ENCODE measurements around the gene KCNJ11. TPM values are rescaled to one million over a fixed set of nuclear protein-coding genes. Genes with fewer than 3 reads are reported as not detected.

Gene KCNJ11
- 0.13 and 0.91 TPM in 2 replicates for total RNA-seq (2013; cell fraction: nucleolus; rRNA removed)
- 0.28 and 0.33 TPM in 2 replicates for total RNA-seq (2014; rRNA removed)
- 0.09 TPM in 1 of 2 replicates, not detected in the other for total RNA-seq (2014; rRNA removed; fragmentation: Illumina TruSeq; extraction: Trizol)
- total RNA-seq (2021): 0.11 and 0.56 TPM in 2 replicates
- 0.22 TPM for polyA plus RNA-seq (2011; ENCODE audit: low read depth)
- not detected in 2 replicates for polyA plus RNA-seq (2011; rRNA removed)
- 0.04 and 0.13 TPM in 2 replicates for polyA plus RNA-seq (2011; cell fraction: cytosol; rRNA removed)
- polyA plus RNA-seq (2011; cell fraction: nucleus; rRNA removed): 0.13 and 0.38 TPM in 2 replicates
- 0.54 and 0.84 TPM in 2 replicates for polyA plus RNA-seq (2012)
- 0.15 TPM in 1 of 2 replicates, not detected in the other for polyA plus RNA-seq (2014; fragmentation: Illumina TruSeq; extraction: Trizol)
- not detected for polyA plus RNA-seq (2014; fragmentation: Nextera tagmentation; extraction: Ambion mirVana)
- polyA plus RNA-seq (2014; rRNA removed): 0.06 and 0.22 TPM in 2 replicates
- not detected for polyA plus RNA-seq (2016; fragmentation: Nextera tagmentation; extraction: Ambion mirVana)
- polyA minus RNA-seq (2011; rRNA and poly(A)+ RNA removed): 0.37 TPM in 1 of 2 replicates, not detected in the other
- not detected in 2 replicates for polyA minus RNA-seq (2011; cell fraction: cytosol; rRNA and poly(A)+ RNA removed)
- not detected in 2 replicates for polyA minus RNA-seq (2011; cell fraction: nucleus; rRNA and poly(A)+ RNA removed)
- percentile 14 among the genes with signal in this experiment for Bru-seq, nascent RNA
- percentile 15 among the genes with signal in this experiment for BruChase-seq, experiment 1, labeled RNA remaining after a 6-hour chase
- percentile 24 among the genes with signal in this experiment for BruChase-seq, experiment 2, labeled RNA remaining after a 2-hour chase
- long read RNA-seq, experiment 1: 0 reads
- long read RNA-seq, experiment 2: 0 reads

GRCh38 chr11:17388609-17389210, at the start of gene KCNJ11:
Gene KCNJ11 (minus strand): TSS chr11:17388659. CDS start chr11:17388091, 568 bp downstream.
- in situ Hi-C loops (cut with MboI): loop anchor here (10.0 kb wide), 1 partner anchor 116 kb away; no protein-coding TSS in a partner anchor
- peak; percentile 58; the same call in 2 of the 3 replicates for ATAC-seq
- 24% methylated on average over 13 of the region's 53 CpGs for WGBS (ENCODE audit: insufficient coverage, insufficient replicate concordance, low lambda C conversion rate, missing lambda C conversion rate)
- Histone ChIP-seq H4K20me1 (ENCODE audit: control insufficient read depth, insufficient read depth) (no peaks in the 10 kb centered on the region), H3K79me2 (ENCODE audit: control insufficient read depth, insufficient read depth, low read length) (no peaks in the 10 kb centered on the region), H3K9me3 (replicated peaks; ENCODE audit: control insufficient read depth, insufficient read depth, low read length) (no peaks in the 10 kb centered on the region), H3K27ac (ENCODE audit: control insufficient read depth, insufficient read depth) (no peak within 1 kb of the TSS), H3K4me1 (ENCODE audit: control insufficient read depth, insufficient read depth, low read length) (no peaks in the 10 kb centered on the region), H2AFZ (ENCODE audit: control insufficient read depth, low read depth, low read length) (peak within 1 kb of the TSS; percentile 56), H3K27me3 (replicated peaks in 1 of 2; ENCODE audit: control insufficient read depth in 2 of 2, insufficient read depth in 2 of 2, low read length in 1 of 2) (peaks cover 0 to 2% of the 10 kb centered on the region in 2 experiments; a peak in 2 of 4 replicates), H3K36me3 (ENCODE audit: control insufficient read depth in 2 of 2, insufficient read depth in 2 of 2, low read length in 1 of 2) (no peaks in the 10 kb centered on the region), H3K9ac (ENCODE audit: control insufficient read depth, insufficient read depth, low read length) (no peak within 1 kb of the TSS), H3K4me2 (ENCODE audit: control insufficient read depth, insufficient read depth) (peak within 1 kb of the TSS; percentile 79), H3K4me3 (peak within 1 kb of the TSS; percentile 65; the same call in 1 of the 2 replicates)
- FAIRE-seq: no peak
- intact Hi-C loops (cut with micrococcal nuclease; ENCODE audit: unreplicated experiment): no loop called here
- TF ChIP-seq, protein P1, sequence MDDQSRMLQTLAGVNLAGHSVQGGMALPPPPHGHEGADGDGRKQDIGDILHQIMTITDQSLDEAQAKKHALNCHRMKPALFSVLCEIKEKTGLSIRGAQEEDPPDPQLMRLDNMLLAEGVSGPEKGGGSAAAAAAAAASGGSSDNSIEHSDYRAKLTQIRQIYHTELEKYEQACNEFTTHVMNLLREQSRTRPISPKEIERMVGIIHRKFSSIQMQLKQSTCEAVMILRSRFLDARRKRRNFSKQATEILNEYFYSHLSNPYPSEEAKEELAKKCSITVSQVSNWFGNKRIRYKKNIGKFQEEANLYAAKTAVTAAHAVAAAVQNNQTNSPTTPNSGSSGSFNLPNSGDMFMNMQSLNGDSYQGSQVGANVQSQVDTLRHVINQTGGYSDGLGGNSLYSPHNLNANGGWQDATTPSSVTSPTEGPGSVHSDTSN (IDR thresholded peaks at IDR 0.05; ENCODE audit: insufficient replicate concordance, low read depth, low read length): no peak
- no peak for TF ChIP-seq ETV6 (conservative IDR thresholded peaks at IDR 0.05 in 1 of 2, IDR thresholded peaks at IDR 0.05 in 1 of 2; ENCODE audit: borderline replicate concordance in 1 of 2, low read depth in 1 of 2)
- TF ChIP-seq DPF2 (IDR thresholded peaks at IDR 0.05): no peak
- no peak for TF ChIP-seq NR2C2 (IDR thresholded peaks at IDR 0.05; ENCODE audit: borderline replicate concordance, control insufficient read depth, insufficient read length, low read depth)
- TF ChIP-seq EGR1 (IDR thresholded peaks at IDR 0.05; ENCODE audit: borderline replicate concordance in 1 of 2, low read depth in 2 of 2, low read length in 2 of 2): no peak
- TF ChIP-seq RCOR1 (conservative IDR thresholded peaks at IDR 0.05; ENCODE audit: low read depth, low read length): no peak
- TF ChIP-seq REST (IDR thresholded peaks at IDR 0.05; ENCODE audit: low read depth, low read length): no peak
- no peak for TF ChIP-seq SREBF1 (IDR thresholded peaks at IDR 0.05; ENCODE audit: low read length)
- ChIA-PET CTCF (interaction anchor here (0.6 to 1.2 kb wide), 4 partner anchors 118 to 583 kb away, joined by 3 to 6 read pairs (median 4); no protein-coding TSS in a partner anchor), SMC1A (ENCODE audit: uncharacterized antibody, unreplicated experiment) (interaction anchor here (1.0 kb wide), 1 partner anchor 158 kb away, joined by 3 read pairs; no protein-coding TSS in a partner anchor), POLR2A (no interaction called here), RAD21 (ENCODE audit: unreplicated experiment) (interaction anchor here (0.9 to 1.4 kb wide), 3 partner anchors 119 to 158 kb away, joined by 3 to 4 read pairs (median 4); no protein-coding TSS in a partner anchor)
- no peak for DNase-seq (ENCODE audit: low read depth, low spot score)
- BruUV-seq (replicated peaks): no TSS peak
